ENCODE measurements around the gene RAP1A.
"Not testable (repeated sequence)": the region's sequence is repeated elsewhere in the genome, so short reads cannot be mapped to it uniquely, and the experiment has no call there.

RAP1A gene

DNA sequence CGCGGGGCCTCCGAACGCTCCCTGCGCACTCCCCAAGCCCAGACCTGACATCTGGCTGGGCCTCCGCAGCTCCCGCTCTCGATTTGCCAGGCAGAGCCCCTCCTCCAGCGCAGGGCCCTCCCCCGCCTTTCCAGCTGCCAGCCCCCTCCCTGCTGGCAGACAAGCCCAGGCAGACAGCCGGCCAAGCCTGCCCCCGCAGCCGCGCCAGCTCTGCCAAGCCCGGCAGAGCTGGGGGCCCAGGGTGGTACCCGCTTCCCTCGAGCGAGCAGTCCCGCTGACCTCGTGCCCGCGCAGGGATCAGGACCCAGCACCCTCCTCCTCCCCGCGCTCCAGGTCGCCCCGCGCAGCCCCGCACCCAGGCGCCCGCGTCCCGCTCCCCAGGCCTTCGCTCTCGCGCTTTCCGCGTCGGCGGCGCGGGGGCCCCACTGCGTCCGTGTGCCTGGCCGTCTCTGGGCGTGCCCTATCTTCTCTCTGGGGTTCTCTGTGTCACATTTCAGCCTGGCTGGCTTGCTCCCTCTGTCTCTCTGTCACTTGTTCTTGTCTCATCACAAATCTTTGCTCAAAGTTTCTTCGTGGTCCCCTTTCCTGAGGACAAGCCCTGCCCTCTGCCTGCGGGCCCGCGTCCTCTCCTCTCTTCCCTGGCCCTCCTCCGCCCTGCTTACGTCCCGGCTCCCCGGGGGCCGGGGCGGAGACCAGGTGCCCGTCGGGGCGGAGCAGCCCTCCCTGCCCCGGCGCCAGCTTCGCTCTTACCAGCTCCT, 119.0 kb downstream of the RAP1A start:
- Histone ChIP-seq H3K9ac (ENCODE audit: low read length in 5 of 5) (peak overlapping the region in 4 of 5 donors; percentile 52 to 78 (median 72)), H3K9me3 (ENCODE audit: control insufficient read depth in 5 of 5, low read length in 5 of 5) (no peaks in the 10 kb centered on the region), H3K4me3 (ENCODE audit: low read depth in 1 of 5, low read length in 5 of 5) (peak overlapping the region; percentile 71 to 88 (median 79)), H3K36me3 (ENCODE audit: control insufficient read depth in 5 of 5, insufficient read depth in 5 of 5, low read length in 5 of 5) (peaks cover 0 to 7% (median 0%) of the 10 kb centered on the region in 5 donors), H3K27me3 (ENCODE audit: control insufficient read depth in 5 of 5, insufficient read depth in 4 of 5, low read length in 5 of 5) (peaks cover 0 to 3% (median 0%) of the 10 kb centered on the region in 5 donors), H3K27ac (ENCODE audit: low read depth, low read length) (peak overlapping the region; percentile 94), H3K4me1 (ENCODE audit: control insufficient read depth in 5 of 5, insufficient read depth in 5 of 5, low read length in 5 of 5) (peaks cover 27 to 68% (median 65%) of the 10 kb centered on the region in 5 donors)

DNA sequence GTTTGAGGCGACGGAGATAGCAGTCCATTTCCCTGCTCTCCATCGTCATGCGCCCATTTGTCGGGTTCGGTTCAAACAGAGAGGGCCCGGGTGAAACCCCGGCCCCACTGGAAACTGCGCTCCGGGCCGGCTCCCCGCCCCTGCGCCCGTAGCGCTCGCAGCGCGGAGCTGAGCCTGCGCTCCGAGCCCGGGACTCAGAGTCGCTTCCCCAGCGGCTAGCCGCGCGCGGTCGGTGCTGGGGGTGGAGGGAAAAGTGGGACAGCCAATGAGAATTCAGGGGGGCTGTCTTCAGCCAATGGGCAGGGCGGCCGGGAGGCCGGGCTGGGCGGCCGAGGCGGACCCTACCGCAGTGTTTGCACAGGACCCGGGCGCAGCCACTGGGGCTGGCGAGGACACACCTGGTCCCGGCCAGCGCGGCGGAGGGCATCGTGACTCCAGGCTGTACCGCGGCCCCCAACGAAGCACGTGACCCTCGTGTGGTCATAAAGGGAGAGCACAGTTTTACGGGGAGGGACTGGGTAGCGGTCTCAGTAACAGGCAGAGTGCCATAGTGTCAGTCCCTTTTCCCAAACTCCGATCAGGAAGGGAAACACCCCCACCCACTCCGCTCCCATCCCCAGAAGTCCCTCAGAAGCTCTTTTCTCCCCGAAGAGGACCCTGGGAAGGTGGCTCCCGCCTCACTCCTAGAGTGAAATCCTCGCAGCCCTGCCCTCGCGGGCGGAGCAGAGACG, 119.8 kb downstream of the RAP1A start, which contains the start of gene INKA2:
Gene INKA2 (minus strand): TSS at position 202 of the 731 bp plus-strand sequence. CDS start 153 bp downstream, at position 49.
- Histone ChIP-seq H3K27me3 (ENCODE audit: control insufficient read depth in 5 of 5, insufficient read depth in 4 of 5, low read length in 5 of 5) (peaks cover 0 to 3% (median 0%) of the 10 kb centered on the region in 5 donors), H3K27ac (ENCODE audit: low read depth, low read length) (peak within 1 kb of the TSS; percentile 94), H3K4me1 (ENCODE audit: control insufficient read depth in 5 of 5, insufficient read depth in 5 of 5, low read length in 5 of 5) (peaks cover 22 to 61% (median 57%) of the 10 kb centered on the region in 5 donors)

DNA sequence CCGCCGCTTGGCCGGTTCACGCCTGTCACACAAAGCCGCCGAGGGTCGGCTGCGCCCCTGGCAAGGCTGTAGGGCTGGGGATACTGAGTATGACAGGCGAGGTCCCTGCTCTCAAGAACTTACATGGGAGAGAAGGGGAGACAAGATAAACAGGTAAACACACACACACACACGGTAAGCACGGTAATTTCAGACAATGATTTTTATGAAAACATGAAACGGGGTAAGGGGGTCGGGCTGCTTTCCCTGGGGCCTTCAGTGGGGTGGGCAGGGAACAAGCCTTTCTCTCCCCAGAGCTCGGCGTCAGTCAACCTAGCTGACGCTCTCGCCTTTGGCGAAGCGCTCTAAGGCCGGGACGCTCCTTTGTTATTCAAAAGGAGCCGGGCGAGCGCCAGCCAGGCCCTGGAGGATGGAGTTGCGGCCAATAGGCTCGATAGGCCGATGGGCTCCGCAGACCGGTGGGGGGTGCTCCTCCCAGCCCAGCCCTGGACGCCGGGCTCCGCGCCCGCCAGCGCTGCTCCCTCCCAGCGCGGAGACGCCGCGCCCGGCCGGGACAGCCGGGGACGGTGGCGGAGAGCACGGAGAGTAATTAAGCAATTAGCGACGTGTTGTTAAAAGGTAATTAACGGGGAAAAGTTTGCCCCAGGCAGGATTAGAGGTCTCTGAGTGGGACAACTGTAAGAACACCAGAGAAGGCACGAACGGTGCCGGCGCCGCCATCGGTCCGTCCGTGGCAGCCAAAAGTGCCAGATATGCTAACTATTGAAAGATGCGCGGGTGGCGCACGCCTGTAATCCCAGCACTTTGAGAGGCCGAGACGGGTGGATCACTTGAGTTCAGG, 120.6 kb downstream of the RAP1A start:
- H3K9ac ChIP-seq (ENCODE audit: low read length in 5 of 5): peak overlapping the region in 4 of 5 donors; percentile 44 to 76 (median 72)
- peaks cover 0 to 7% (median 0%) of the 10 kb centered on the region in 5 donors for H3K36me3 ChIP-seq (ENCODE audit: control insufficient read depth in 5 of 5, insufficient read depth in 5 of 5, low read length in 5 of 5)
- peaks cover 20 to 54% (median 50%) of the 10 kb centered on the region in 5 donors for H3K4me1 ChIP-seq (ENCODE audit: control insufficient read depth in 5 of 5, insufficient read depth in 5 of 5, low read length in 5 of 5)
- H3K27me3 ChIP-seq (ENCODE audit: control insufficient read depth in 5 of 5, insufficient read depth in 4 of 5, low read length in 5 of 5): peaks cover 0 to 3% (median 0%) of the 10 kb centered on the region in 5 donors
- H3K9me3 ChIP-seq (ENCODE audit: control insufficient read depth in 5 of 5, low read length in 5 of 5): no peaks in the 10 kb centered on the region
- peak overlapping the region; percentile 94 for H3K27ac ChIP-seq (ENCODE audit: low read depth, low read length)
- peak overlapping the region; percentile 78 to 88 (median 79) for H3K4me3 ChIP-seq (ENCODE audit: low read depth in 1 of 5, low read length in 5 of 5)

More for the DNA sequence above, 119.8 kb downstream of the RAP1A start, which contains the start of gene INKA2:
- H3K4me3 ChIP-seq (ENCODE audit: low read depth in 1 of 5, low read length in 5 of 5): peak within 1 kb of the TSS; percentile 78 to 88 (median 79)
- peaks cover 0 to 7% (median 0%) of the 10 kb centered on the region in 5 donors for H3K36me3 ChIP-seq (ENCODE audit: control insufficient read depth in 5 of 5, insufficient read depth in 5 of 5, low read length in 5 of 5)
- peak within 1 kb of the TSS; percentile 39 to 78 (median 72) for H3K9ac ChIP-seq (ENCODE audit: low read length in 5 of 5)
- no peaks in the 10 kb centered on the region for H3K9me3 ChIP-seq (ENCODE audit: control insufficient read depth in 5 of 5, low read length in 5 of 5)

DNA sequence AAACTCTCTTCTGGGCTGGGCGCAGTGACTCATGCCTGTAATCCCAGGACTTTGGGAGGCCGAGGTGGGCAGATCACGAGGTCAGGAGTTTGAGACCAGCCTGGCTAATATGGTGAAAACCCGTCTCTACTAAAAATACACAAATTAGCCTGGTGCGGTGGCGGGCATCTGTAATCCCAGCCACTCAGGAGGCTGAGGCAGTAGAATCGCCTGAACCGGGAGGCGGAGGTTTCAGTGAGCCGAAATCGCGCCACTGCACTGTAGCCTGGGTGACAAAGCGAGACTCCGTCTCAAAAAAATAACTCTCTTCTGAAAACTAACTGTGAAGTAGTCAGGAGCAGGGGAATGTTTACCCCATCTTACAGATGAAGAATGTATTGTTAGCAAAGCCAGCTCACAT, 122.7 kb downstream of the RAP1A start:
- not testable (repeated sequence) for H3K9ac ChIP-seq (ENCODE audit: low read length in 5 of 5); H3K9me3 ChIP-seq (ENCODE audit: control insufficient read depth in 5 of 5, low read length in 5 of 5); H3K4me3 ChIP-seq (ENCODE audit: low read depth in 1 of 5, low read length in 5 of 5); H3K36me3 ChIP-seq (ENCODE audit: control insufficient read depth in 5 of 5, insufficient read depth in 5 of 5, low read length in 5 of 5); H3K27ac ChIP-seq (ENCODE audit: low read depth, low read length); H3K27me3 ChIP-seq (ENCODE audit: control insufficient read depth in 5 of 5, insufficient read depth in 4 of 5, low read length in 5 of 5)
- peaks cover 9 to 32% (median 28%) of the 10 kb centered on the region in 5 donors for H3K4me1 ChIP-seq (ENCODE audit: control insufficient read depth in 5 of 5, insufficient read depth in 5 of 5, low read length in 5 of 5)

DNA sequence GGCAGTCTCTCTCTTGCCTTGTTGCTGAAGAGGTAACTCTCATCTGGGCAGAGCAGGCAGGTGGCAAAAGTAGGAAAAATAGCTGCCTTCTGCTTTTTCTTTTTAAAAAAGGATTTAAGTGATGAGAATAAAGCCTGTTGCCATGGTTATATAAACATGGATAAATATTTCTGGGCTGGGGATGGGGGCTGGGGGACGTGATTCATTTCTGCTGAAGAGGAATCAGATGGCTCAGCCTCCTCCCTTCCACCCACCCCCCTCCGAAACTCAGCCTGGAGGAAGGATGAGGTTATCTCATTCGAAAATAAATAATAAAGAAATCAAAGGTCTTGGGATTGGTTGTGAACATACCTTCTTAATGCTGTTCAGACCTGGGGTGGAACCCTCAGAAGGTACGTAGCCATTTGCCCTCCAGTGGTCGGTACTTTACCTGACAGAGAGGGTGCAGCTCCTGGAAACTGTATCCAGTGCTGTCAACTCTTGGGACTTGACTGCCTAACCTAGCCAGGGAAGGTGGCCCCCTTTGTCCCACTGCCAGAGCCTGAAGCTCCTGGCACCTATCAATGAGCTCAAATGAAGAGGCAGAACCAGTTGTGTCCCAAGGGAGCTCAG, 123.5 kb downstream of the RAP1A start:
- no peak overlapping the region for H3K4me3 ChIP-seq (ENCODE audit: low read depth in 1 of 5, low read length in 5 of 5)
- H3K9ac ChIP-seq (ENCODE audit: low read length in 5 of 5): no peak overlapping the region
- peaks cover 1 to 25% (median 22%) of the 10 kb centered on the region in 5 donors for H3K4me1 ChIP-seq (ENCODE audit: control insufficient read depth in 5 of 5, insufficient read depth in 5 of 5, low read length in 5 of 5)
- no peak overlapping the region for H3K27ac ChIP-seq (ENCODE audit: low read depth, low read length)
- H3K27me3 ChIP-seq (ENCODE audit: control insufficient read depth in 5 of 5, insufficient read depth in 4 of 5, low read length in 5 of 5): peaks cover 0 to 3% (median 0%) of the 10 kb centered on the region in 5 donors
- no peaks in the 10 kb centered on the region for H3K9me3 ChIP-seq (ENCODE audit: control insufficient read depth in 5 of 5, low read length in 5 of 5)
- H3K36me3 ChIP-seq (ENCODE audit: control insufficient read depth in 5 of 5, insufficient read depth in 5 of 5, low read length in 5 of 5): no peaks in the 10 kb centered on the region

DNA sequence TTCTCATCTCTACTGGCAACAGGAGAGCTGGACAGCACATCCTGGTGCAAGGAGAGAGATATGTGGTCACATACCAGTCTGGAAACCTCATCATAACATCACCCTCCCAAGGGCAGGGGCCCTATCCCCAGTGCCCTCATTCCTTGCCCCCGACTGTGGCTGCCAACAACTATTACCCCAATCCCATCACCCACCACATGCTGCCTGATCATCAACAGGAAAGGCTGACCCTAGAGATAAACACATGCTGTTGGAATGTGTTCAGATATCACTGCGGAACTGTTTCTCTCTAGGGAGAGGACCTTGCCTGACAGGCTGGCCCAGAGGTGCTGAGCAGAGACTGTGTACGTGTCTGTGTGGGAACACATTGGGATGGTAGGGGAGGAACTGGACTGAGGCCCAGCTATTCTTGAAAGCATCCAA, 124.1 kb downstream of the RAP1A start:
- H3K4me3 ChIP-seq (ENCODE audit: low read depth in 1 of 5, low read length in 5 of 5): no peak overlapping the region
- H3K36me3 ChIP-seq (ENCODE audit: control insufficient read depth in 5 of 5, insufficient read depth in 5 of 5, low read length in 5 of 5): no peaks in the 10 kb centered on the region
- H3K9me3 ChIP-seq (ENCODE audit: control insufficient read depth in 5 of 5, low read length in 5 of 5): no peaks in the 10 kb centered on the region
- no peak overlapping the region for H3K9ac ChIP-seq (ENCODE audit: low read length in 5 of 5)
- no peak overlapping the region for H3K27ac ChIP-seq (ENCODE audit: low read depth, low read length)
- peaks cover 1 to 24% (median 16%) of the 10 kb centered on the region in 5 donors for H3K4me1 ChIP-seq (ENCODE audit: control insufficient read depth in 5 of 5, insufficient read depth in 5 of 5, low read length in 5 of 5)
- peaks cover 0 to 3% (median 0%) of the 10 kb centered on the region in 5 donors for H3K27me3 ChIP-seq (ENCODE audit: control insufficient read depth in 5 of 5, insufficient read depth in 4 of 5, low read length in 5 of 5)

DNA sequence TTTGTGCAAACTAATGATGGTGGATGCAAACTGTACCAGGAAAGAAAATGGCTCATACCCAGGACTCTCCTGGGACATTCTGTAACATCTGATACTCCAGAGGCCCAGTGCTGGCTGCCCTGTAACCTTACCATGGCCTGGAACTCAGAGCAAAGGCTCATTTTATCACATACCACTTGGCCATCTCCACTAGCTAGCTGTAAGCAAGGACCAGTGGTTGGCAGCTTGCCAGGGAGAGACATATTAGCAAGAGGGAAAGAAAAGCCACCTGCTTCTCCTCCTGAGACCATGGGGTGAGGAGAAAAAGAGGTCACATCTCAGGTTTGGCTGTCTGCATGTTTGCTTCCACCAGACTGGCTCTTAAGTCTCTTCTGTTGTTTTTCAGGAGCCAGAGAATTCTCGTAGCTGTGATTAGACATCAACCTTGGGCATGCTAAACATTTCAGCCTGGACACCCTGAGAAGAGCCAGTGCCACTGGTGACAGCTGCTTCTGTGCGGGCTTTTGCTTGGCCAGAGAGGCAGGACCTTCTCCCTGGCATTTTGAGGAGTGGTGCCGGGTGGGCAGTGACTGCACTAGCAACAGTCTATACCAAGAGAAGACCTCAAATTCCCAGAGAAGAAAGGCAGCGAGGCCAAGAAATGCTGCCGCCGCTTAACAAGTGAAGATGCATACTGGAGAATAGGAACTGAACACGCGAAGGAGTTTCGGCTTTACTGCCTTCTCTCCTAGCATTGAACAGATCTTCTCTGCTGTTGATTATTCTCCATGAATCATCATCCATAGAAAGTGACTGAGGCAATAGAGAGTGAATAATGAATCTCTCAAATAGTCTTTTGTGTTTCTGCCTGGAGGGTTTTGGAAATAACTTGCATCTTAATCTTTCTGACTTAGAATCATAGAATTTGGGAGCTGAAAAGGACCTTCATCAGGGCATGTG, 126.4 kb downstream of the RAP1A start:
- H3K27me3 ChIP-seq (ENCODE audit: control insufficient read depth in 5 of 5, insufficient read depth in 4 of 5, low read length in 5 of 5): peaks cover 0 to 3% (median 0%) of the 10 kb centered on the region in 5 donors
- H3K4me1 ChIP-seq (ENCODE audit: control insufficient read depth in 5 of 5, insufficient read depth in 5 of 5, low read length in 5 of 5): peaks cover 0 to 7% (median 0%) of the 10 kb centered on the region in 5 donors
- no peak overlapping the region for H3K27ac ChIP-seq (ENCODE audit: low read depth, low read length)
- no peak overlapping the region for H3K4me3 ChIP-seq (ENCODE audit: low read depth in 1 of 5, low read length in 5 of 5)
- H3K9ac ChIP-seq (ENCODE audit: low read length in 5 of 5): no peak overlapping the region
- H3K36me3 ChIP-seq (ENCODE audit: control insufficient read depth in 5 of 5, insufficient read depth in 5 of 5, low read length in 5 of 5): no peaks in the 10 kb centered on the region
- no peaks in the 10 kb centered on the region for H3K9me3 ChIP-seq (ENCODE audit: control insufficient read depth in 5 of 5, low read length in 5 of 5)

DNA sequence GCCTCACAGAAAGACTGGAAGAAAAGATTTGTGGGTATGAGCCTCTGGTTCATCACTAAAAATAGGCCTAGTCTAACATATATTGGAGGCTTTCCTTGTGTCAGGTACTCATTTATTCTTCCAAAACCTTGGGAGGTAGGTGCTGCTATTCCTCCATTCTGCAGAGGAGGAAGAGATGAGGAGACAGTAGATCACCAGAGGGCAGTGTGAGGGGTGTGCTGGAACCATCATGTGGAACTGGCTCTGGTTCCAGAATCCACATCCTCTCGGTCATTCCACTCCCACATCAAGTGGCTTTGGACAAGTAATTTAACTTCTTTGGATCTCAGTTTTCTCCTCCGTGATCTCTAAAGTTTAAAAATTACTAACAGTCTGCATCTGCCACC, 127.0 kb downstream of the RAP1A start:
- Histone ChIP-seq H3K36me3 (ENCODE audit: control insufficient read depth in 5 of 5, insufficient read depth in 5 of 5, low read length in 5 of 5) (no peaks in the 10 kb centered on the region), H3K9ac (ENCODE audit: low read length in 5 of 5) (no peak overlapping the region), H3K9me3 (ENCODE audit: control insufficient read depth in 5 of 5, low read length in 5 of 5) (no peaks in the 10 kb centered on the region), H3K27ac (ENCODE audit: low read depth, low read length) (no peak overlapping the region), H3K4me1 (ENCODE audit: control insufficient read depth in 5 of 5, insufficient read depth in 5 of 5, low read length in 5 of 5) (peaks cover 0 to 7% (median 0%) of the 10 kb centered on the region in 5 donors), H3K4me3 (ENCODE audit: low read depth in 1 of 5, low read length in 5 of 5) (no peak overlapping the region), H3K27me3 (ENCODE audit: control insufficient read depth in 5 of 5, insufficient read depth in 4 of 5, low read length in 5 of 5) (peaks cover 0 to 3% (median 0%) of the 10 kb centered on the region in 5 donors)

All from subcutaneous abdominal adipose tissue (tissue), 5 donors.